Measurements from ENCODE around the gene PIGR. TPM values are rescaled to one million over a fixed set of nuclear protein-coding genes. Genes with fewer than 3 reads are reported as not detected.

Gene PIGR
- polyA plus RNA-seq, 6 donors from 2014 or later, result 0.05 to 0.84 (median 0.64) TPM

DNA sequence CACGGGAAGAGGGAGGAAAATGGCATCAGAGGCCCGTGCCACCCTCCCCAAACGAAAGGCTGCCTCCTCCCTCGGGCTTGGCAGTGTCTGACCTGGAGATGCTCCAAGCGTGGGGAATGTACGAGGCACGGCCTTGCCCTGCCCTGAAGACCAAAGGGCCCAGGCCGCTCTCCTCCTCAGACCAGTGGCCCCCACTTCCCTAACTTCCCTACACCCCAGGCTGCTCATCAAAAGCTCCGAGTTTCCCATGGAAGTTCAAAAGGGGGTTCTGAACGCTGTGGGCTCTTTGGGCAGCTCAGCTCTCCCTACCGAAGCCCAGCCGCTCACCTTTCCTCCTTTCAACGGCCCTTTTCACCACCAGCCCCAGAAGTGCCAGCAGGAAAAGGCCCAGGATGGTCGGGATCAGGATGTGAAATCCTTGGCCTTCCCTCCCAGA, 36.4 kb downstream of the PIGR start:
- DNase-seq (no peak), ATAC-seq (ENCODE audit: low read depth in 2 of 2) (no peak)
- Mint-ChIP-seq H3K9me3 (no peaks in the 10 kb centered on the region), H3K4me3 (peak overlapping the region in 6 of 8 donors; percentile 67 to 85 (median 75)), H3K4me1 (peaks cover 82 to 94% (median 91%) of the 10 kb centered on the region in 3 donors), H3K27ac (peak overlapping the region in 5 of 6 donors; percentile 50 to 93 (median 75)), H3K27me3 (no peaks in the 10 kb centered on the region), H3K36me3 (peaks cover 50 to 79% of the 10 kb centered on the region in 2 donors)

- H3K4me1 Mint-ChIP-seq, result peaks cover 82 to 94% (median 91%) of the 10 kb centered on the region in 3 donors
- H3K27ac Mint-ChIP-seq, result peak overlapping the region; percentile 71 to 95 (median 84)
- no peak for DNase-seq
- H3K27me3 Mint-ChIP-seq, result no peaks in the 10 kb centered on the region
- peak; percentile 38 to 43 for ATAC-seq (ENCODE audit: low read depth in 2 of 2)
- no peaks in the 10 kb centered on the region for H3K9me3 Mint-ChIP-seq
- H3K4me3 Mint-ChIP-seq, result peak overlapping the region in 7 of 8 donors; percentile 67 to 85 (median 74)
- peaks cover 45 to 79% of the 10 kb centered on the region in 2 donors for H3K36me3 Mint-ChIP-seq
These were observed 36.9 kb downstream of the PIGR start for GRCh38 chr1:206909161-206909882.

DNA sequence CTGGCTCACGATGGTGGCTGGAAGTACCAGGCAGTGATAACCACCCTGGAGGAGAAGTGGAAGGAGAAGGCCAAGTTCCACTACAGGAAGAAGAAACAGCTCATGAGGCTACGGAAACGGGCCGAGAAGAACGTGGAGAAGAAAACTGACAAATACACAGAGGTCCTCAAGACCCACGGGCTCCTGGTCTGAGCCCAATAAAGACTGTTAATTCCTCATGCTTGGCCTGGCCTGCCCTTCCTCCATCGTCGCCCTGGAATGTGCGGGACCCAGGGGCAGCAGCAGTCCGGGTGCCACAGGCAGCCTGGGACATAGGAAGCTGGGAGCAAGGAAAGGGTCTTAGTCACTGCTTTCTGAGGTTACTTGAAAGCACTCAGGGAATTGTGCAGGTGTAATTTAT, 38.2 kb downstream of the PIGR start:
- Mint-ChIP-seq H3K27ac (peak overlapping the region in 5 of 6 donors; percentile 44 to 92 (median 89)), H3K4me3 (peak overlapping the region; percentile 12 to 72 (median 59)), H3K36me3 (peaks cover 50 to 78% of the 10 kb centered on the region in 2 donors), H3K4me1 (peaks cover 78 to 87% (median 82%) of the 10 kb centered on the region in 3 donors), H3K27me3 (no peaks in the 10 kb centered on the region), H3K9me3 (no peaks in the 10 kb centered on the region)
- no peak for ATAC-seq (ENCODE audit: low read depth in 2 of 2)
- no peak for DNase-seq

- H3K36me3 Mint-ChIP-seq, result peaks cover 48 to 72% of the 10 kb centered on the region in 2 donors
- H3K4me1 Mint-ChIP-seq, result peaks cover 78 to 87% (median 82%) of the 10 kb centered on the region in 3 donors
These were observed 38.8 kb downstream of the PIGR start for GRCh38 chr1:206907304-206907991.

DNA sequence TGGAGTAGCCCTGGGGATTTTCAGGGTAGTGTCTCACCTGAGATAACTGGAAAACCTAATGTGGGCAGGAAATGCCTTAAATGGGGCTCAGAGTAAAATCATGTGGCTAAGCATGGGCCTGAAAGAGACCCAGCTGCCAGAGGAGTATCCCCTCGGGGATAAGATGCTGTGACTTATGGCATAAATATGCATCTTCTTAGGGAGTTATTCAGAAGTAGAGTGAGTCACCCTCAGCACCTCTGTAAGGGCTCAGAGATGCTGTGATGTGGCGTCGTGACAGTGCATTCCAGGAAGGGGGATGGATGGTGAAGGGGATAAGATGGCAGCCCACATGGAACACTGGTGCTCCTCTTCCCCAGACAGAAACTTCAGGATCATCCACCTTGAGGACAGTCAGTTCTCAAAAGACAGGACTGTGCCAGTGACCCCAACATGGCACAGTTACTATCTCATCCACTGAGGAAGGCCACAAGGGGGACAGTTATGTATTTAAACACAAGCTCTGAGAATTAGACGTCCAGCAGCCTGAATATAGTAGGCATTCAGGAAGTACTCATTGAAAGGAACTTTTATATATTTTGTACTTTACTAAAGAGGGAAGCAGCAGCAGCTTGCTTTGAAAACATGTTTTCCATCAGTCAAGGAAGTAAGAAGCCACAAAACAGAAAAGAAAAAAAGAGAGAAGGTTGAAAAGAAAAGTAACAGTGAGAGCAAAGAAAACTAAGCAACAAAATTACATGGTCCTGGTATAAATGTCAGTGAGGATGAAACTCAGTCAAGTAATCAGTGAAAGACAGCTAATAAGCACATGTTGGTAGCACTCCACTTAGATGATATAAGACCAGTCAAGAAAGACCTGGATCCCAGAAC, 40.7 kb downstream of the PIGR start:
- Mint-ChIP-seq H3K4me1 (peaks cover 71 to 88% (median 77%) of the 10 kb centered on the region in 3 donors), H3K9me3 (no peaks in the 10 kb centered on the region), H3K27me3 (no peaks in the 10 kb centered on the region), H3K36me3 (peaks cover 35 to 55% of the 10 kb centered on the region in 2 donors), H3K27ac (peak overlapping the region; percentile 41 to 94 (median 90)), H3K4me3 (peak overlapping the region; percentile 1 to 85 (median 74))
- peak; percentile 41 for DNase-seq
- ATAC-seq (ENCODE audit: low read depth in 2 of 2), result peak; percentile 63 to 69

More at GRCh38 chr1:206907304-206907991, 38.8 kb downstream of the PIGR start:
- Mint-ChIP-seq H3K27ac (peak overlapping the region in 5 of 6 donors; percentile 44 to 92 (median 89)), H3K4me3 (peak overlapping the region in 7 of 8 donors; percentile 7 to 73 (median 48)), H3K9me3 (no peaks in the 10 kb centered on the region), H3K27me3 (no peaks in the 10 kb centered on the region)
- ATAC-seq (ENCODE audit: low read depth in 2 of 2) (no peak), DNase-seq (no peak)

DNA sequence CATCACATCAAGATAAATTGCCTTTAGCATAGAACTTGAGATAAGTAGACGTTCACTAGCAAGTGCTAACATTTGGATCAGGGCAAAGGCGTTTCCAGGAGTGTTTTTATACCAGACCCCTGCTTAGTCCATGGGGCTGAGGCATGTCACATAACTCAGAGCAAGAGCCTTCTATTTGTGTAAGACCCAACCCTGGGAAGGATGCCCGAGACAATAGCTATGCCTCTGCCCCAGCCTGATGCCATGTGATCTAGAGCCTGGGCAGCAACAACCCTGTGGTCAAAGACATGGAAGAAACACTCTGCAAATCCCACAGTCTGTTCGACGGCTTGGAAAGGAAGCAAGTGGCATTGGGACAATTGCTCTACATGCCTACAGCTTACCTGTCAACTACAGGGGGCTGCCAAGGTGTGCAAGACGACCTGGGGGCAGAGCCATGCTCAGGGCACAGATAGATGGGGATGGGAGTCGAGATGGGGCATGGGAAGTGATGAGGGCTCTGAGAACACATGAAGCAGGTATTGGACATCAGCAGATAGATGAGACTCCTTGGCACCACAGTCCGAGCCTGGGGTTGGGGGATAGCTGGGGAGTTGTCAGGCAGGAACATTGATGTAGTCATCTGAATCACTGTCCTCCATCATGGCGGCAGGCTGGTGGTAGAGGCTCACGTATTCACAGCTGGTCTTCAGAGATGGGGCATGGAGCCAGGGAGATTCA, 41.7 kb downstream of the PIGR start:
- ATAC-seq (ENCODE audit: low read depth in 2 of 2) (no peak), DNase-seq (no peak)
- no peaks in the 10 kb centered on the region for H3K9me3 Mint-ChIP-seq
- no peaks in the 10 kb centered on the region for H3K27me3 Mint-ChIP-seq
- peak overlapping the region in 6 of 8 donors; percentile 1 to 82 (median 74) for H3K4me3 Mint-ChIP-seq
- H3K4me1 Mint-ChIP-seq, result peaks cover 77 to 89% (median 77%) of the 10 kb centered on the region in 3 donors
- peaks cover 32 to 50% of the 10 kb centered on the region in 2 donors for H3K36me3 Mint-ChIP-seq
- peak overlapping the region in 5 of 6 donors; percentile 41 to 95 (median 90) for H3K27ac Mint-ChIP-seq

DNA sequence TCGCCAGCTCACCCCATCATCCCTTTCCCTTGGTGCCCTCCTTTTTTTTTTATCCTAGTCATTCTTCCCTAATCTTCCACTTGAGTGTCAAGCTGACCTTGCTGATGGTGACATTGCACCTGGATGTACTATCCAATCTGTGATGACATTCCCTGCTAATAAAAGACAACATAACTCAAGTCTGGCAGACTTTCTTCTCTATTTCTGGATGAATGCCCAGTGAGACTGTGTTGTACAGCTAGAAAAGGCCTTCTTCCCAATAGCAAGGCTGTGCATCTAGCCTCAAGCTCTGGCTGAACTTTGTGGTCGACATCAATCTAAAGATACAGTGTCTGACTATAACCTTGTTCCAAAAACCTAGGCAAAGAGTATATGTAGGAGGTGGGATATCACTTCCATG, 42.6 kb downstream of the PIGR start:
- Mint-ChIP-seq H3K27ac (peak overlapping the region; percentile 3 to 90 (median 70)), H3K36me3 (peaks cover 32 to 46% of the 10 kb centered on the region in 2 donors), H3K4me3 (no peak overlapping the region), H3K4me1 (peaks cover 77 to 91% (median 82%) of the 10 kb centered on the region in 3 donors), H3K9me3 (no peaks in the 10 kb centered on the region), H3K27me3 (no peaks in the 10 kb centered on the region)
- ATAC-seq (ENCODE audit: low read depth in 2 of 2) (no peak), DNase-seq (no peak)

GRCh38 chr1:206902702-206903101, 43.6 kb downstream of the PIGR start:
- peaks cover 73 to 87% (median 73%) of the 10 kb centered on the region in 3 donors for H3K4me1 Mint-ChIP-seq
- H3K36me3 Mint-ChIP-seq, result peaks cover 26 to 36% of the 10 kb centered on the region in 2 donors
- peak overlapping the region in 2 of 6 donors; percentile 26 to 85 for H3K27ac Mint-ChIP-seq
- DNase-seq, result no peak
- H3K4me3 Mint-ChIP-seq, result peak overlapping the region in 1 of 8 donors; percentile 66
- no peaks in the 10 kb centered on the region for H3K27me3 Mint-ChIP-seq
- no peak for ATAC-seq (ENCODE audit: low read depth in 2 of 2)
- H3K9me3 Mint-ChIP-seq, result no peaks in the 10 kb centered on the region

GRCh38 chr1:206901944-206902343, 44.3 kb downstream of the PIGR start:
- DNase-seq (no peak), ATAC-seq (ENCODE audit: low read depth in 2 of 2) (no peak)
- peak overlapping the region in 3 of 6 donors; percentile 32 to 77 (median 33) for H3K27ac Mint-ChIP-seq
- H3K4me3 Mint-ChIP-seq, result no peak overlapping the region
- peaks cover 65 to 80% (median 68%) of the 10 kb centered on the region in 3 donors for H3K4me1 Mint-ChIP-seq
- H3K27me3 Mint-ChIP-seq, result no peaks in the 10 kb centered on the region
- no peaks in the 10 kb centered on the region for H3K9me3 Mint-ChIP-seq
- peaks cover 26 to 34% of the 10 kb centered on the region in 2 donors for H3K36me3 Mint-ChIP-seq

- Mint-ChIP-seq H3K9me3 (no peaks in the 10 kb centered on the region), H3K36me3 (peaks cover 15 to 20% of the 10 kb centered on the region in 2 donors), H3K4me3 (no peak overlapping the region), H3K27ac (peak overlapping the region in 5 of 6 donors; percentile 39 to 89 (median 72)), H3K27me3 (no peaks in the 10 kb centered on the region), H3K4me1 (peaks cover 48 to 63% (median 50%) of the 10 kb centered on the region in 3 donors)
- DNase-seq (no peak), ATAC-seq (ENCODE audit: low read depth in 2 of 2) (no peak)
These were observed 46.1 kb downstream of the PIGR start for GRCh38 chr1:206900149-206900548.

GRCh38 chr1:206899717-206900116, 46.5 kb downstream of the PIGR start:
- Mint-ChIP-seq H3K4me3 (no peak overlapping the region), H3K27me3 (no peaks in the 10 kb centered on the region), H3K9me3 (no peaks in the 10 kb centered on the region), H3K4me1 (peaks cover 44 to 58% (median 46%) of the 10 kb centered on the region in 3 donors), H3K27ac (peak overlapping the region in 4 of 6 donors; percentile 39 to 89 (median 81)), H3K36me3 (peaks cover 13 to 16% of the 10 kb centered on the region in 2 donors)
- DNase-seq, result no peak
- no peak for ATAC-seq (ENCODE audit: low read depth in 2 of 2)

DNA sequence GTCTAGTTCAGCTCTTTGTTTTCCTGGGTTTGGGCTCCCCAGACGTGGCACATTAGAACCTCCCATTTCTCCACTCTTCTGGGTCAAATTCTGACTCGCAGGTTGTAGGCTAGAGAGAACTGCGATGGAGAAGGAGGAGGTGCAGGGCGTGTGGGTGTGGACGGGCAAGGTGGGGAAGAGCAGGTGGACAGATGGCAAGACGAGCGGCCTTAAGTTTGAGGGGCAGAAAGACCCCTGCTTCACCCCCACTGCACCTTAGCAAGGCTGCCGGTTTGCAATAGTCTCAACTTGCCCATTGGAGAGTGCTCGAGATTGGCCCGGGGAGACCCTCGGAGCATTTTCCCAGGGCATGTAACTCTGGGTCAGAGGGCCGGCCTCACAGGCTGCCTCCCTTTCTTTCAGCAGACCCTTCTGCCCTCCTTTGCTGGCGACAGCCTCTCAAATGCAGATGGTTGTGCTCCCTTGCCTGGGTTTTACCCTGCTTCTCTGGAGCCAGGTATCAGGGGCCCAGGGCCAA, 47.3 kb downstream of the PIGR start:
- peaks cover 39 to 52% (median 45%) of the 10 kb centered on the region in 3 donors for H3K4me1 Mint-ChIP-seq
- ATAC-seq (ENCODE audit: low read depth in 2 of 2), result no peak
- peak overlapping the region in 1 of 8 donors; percentile 23 for H3K4me3 Mint-ChIP-seq
- peak overlapping the region in 4 of 6 donors; percentile 26 to 87 (median 68) for H3K27ac Mint-ChIP-seq
- no peaks in the 10 kb centered on the region for H3K27me3 Mint-ChIP-seq
- H3K9me3 Mint-ChIP-seq, result no peaks in the 10 kb centered on the region
- no peak for DNase-seq
- H3K36me3 Mint-ChIP-seq, result peaks cover 9 to 12% of the 10 kb centered on the region in 2 donors

All from naive B cell (primary cell).